B cell (primary cell): ENCODE measurements around the gene MCHR1. TPM values are rescaled to one million over a fixed set of nuclear protein-coding genes. Genes with fewer than 3 reads are reported as not detected.

Experiments
- ATAC-seq: fragments of 200-7000 bp; cut with Tn5 transposase; one replicate; pipeline ENCODE4 v1.10.0; 2021; ENCODE audit warnings: low read depth, mild to moderate bottlenecking, moderate number of reproducible peaks, moderate library complexity
- CTCF ChIA-PET: fragments of 350-600 bp; sonication (Branson Sonifier 250); formaldehyde crosslinking; loops from one replicate; lab custom pipeline; 2021; ENCODE audit warnings: antibody characterized with exemption, inconsistent platforms; lab: Charles Lee
- POLR2A ChIA-PET: fragments of 350-600 bp; sonication (Branson Sonifier 250); formaldehyde crosslinking; loops from one replicate; lab custom pipeline; 2021; ENCODE audit warnings: antibody characterized with exemption; lab: Charles Lee
- DNase-seq: peaks from one replicate; pipeline ENCODE4 v3.0.0; 2013
- H2AFZ ChIP-seq: 2 replicates; pipeline ENCODE4 v1.6.1; 2012; ENCODE audit warnings: mild to moderate bottlenecking, low read depth, low read length; ENCODE audit not compliant: insufficient read depth, poor library complexity, severe bottlenecking
- H3K27ac ChIP-seq, 2 donors: 1 replicate in 1 of 2; 2 replicates in 1 of 2; pipeline ENCODE4 v1.5.1; 2012 to 2013; ENCODE audit warnings: low read length in 2 of 2, mild to moderate bottlenecking in 2 of 2, moderate library complexity in 1 of 2
- H3K27me3 ChIP-seq, 4 experiments: fragments of 200-600 bp in 1 of 4; sonication (generic) in 1 of 4; replicated peaks in 1 of 4; 1 replicate in 2 of 4; 2 replicates in 2 of 4; pipeline versions ENCODE4 v1.6.1 to v1.7.0; 2013 to 2016; ENCODE audit warnings: low read length in 3 of 4, mild to moderate bottlenecking in 2 of 4, mixed read lengths in 1 of 4, moderate library complexity in 1 of 4; ENCODE audit not compliant: insufficient read depth in 4 of 4, control insufficient read depth in 3 of 4; ENCODE audit errors: control extremely low read depth in 1 of 4
- H3K36me3 ChIP-seq, 2 experiments: replicated peaks in 1 of 2; 1 replicate in 1 of 2; 2 replicates in 1 of 2; pipeline versions ENCODE4 v1.6.1 to v1.7.1; 2013; ENCODE audit warnings: low read length in 1 of 2; ENCODE audit not compliant: insufficient read depth in 2 of 2, control insufficient read depth in 1 of 2; ENCODE audit errors: control extremely low read depth in 1 of 2, extremely low read depth in 1 of 2
- H3K4me1 ChIP-seq, 2 donors: fragments of 200-600 bp in 1 of 2; sonication (generic) in 1 of 2; 1 replicate in 1 of 2; 2 replicates in 1 of 2; pipeline versions ENCODE4 v1.5.1 to v1.6.1; 2013 to 2017; ENCODE audit warnings: low read length in 2 of 2; ENCODE audit not compliant: control insufficient read depth in 2 of 2, insufficient read depth in 2 of 2
- H3K4me2 ChIP-seq: replicated peaks from 2 replicates; pipeline ENCODE3; 2012; ENCODE audit warnings: mild to moderate bottlenecking, low read depth, low read length; ENCODE audit not compliant: poor library complexity, severe bottlenecking
- H3K4me3 ChIP-seq, 5 experiments: fragments of 200-600 bp in 1 of 5; sonication (generic) in 1 of 5; 1 replicate in 3 of 5; 2 replicates in 2 of 5; pipeline versions ENCODE4 v1.5.1 to v1.7.0; 2011 to 2016; ENCODE audit warnings: low read length in 4 of 5, mild to moderate bottlenecking in 4 of 5, low read depth in 2 of 5, control low read depth in 1 of 5, moderate library complexity in 1 of 5; ENCODE audit not compliant: insufficient read depth in 1 of 5; ENCODE audit errors: control extremely low read depth in 1 of 5, extremely low read depth in 1 of 5
- H3K79me2 ChIP-seq: fragments of 200-600 bp; sonication (generic); one replicate; pipeline ENCODE4 v1.6.0; 2016; ENCODE audit warnings: low read length; ENCODE audit not compliant: control insufficient read depth, insufficient read depth
- H3K9ac ChIP-seq: fragments of 200-600 bp; sonication (generic); 2 replicates; pipeline ENCODE4 v1.6.1; 2017; ENCODE audit warnings: mild to moderate bottlenecking, low read length, moderate library complexity
- H3K9me3 ChIP-seq, 3 donors: one replicate each; pipeline versions ENCODE4 v1.6.1 to v1.7.1; 2013; ENCODE audit warnings: low read length in 2 of 3; ENCODE audit not compliant: control insufficient read depth in 2 of 3, insufficient read depth in 1 of 3; ENCODE audit errors: control extremely low read depth in 1 of 3
- H4K20me1 ChIP-seq: 2 replicates; pipeline ENCODE4 v1.6.0; 2012; ENCODE audit warnings: mild to moderate bottlenecking, low read length; ENCODE audit not compliant: insufficient read depth, control insufficient read depth, poor library complexity, severe bottlenecking
- H3K27ac Mint-ChIP-seq: one replicate; pipeline ENCODE4 v1.8.0; 2021; ENCODE audit warnings: mixed read lengths
- H3K27me3 Mint-ChIP-seq: one replicate; pipeline ENCODE4 v1.8.0; 2021; ENCODE audit warnings: mixed read lengths
- H3K4me1 Mint-ChIP-seq: one replicate; pipeline ENCODE4 v1.8.0; 2021; ENCODE audit warnings: mixed read lengths
- H3K4me3 Mint-ChIP-seq: one replicate; pipeline ENCODE4 v1.8.0; 2021; ENCODE audit warnings: mixed read lengths
- H3K9me3 Mint-ChIP-seq: one replicate; pipeline ENCODE4 v1.8.0; 2022; ENCODE audit warnings: mixed read lengths; ENCODE audit not compliant: insufficient read depth
- CTCF ChIP-seq: fragments of 200-600 bp; IDR thresholded peaks from one replicate; pipeline ENCODE4 v1.8.0; 2022; ENCODE audit warnings: antibody characterized with exemption, mild to moderate bottlenecking
- EZH2 ChIP-seq: IDR thresholded peaks from 2 replicates; pipeline ENCODE4 v1.6.1; 2012; ENCODE audit warnings: borderline replicate concordance, low read depth, mild to moderate bottlenecking, moderate library complexity, low read length; ENCODE audit not compliant: insufficient read depth, poor library complexity, severe bottlenecking
- WGBS: methylation state at CpG from one replicate; pipeline ENCODE4 v1.1.5; 2013; ENCODE audit warnings: missing lambda C conversion rate; ENCODE audit not compliant: insufficient coverage; 5-methylcytosine and 5-hydroxymethylcytosine counted together
- intact Hi-C: fragments of 100-400 bp; cut with micrococcal nuclease; formaldehyde crosslinking; loops from one replicate; pipeline ENCODE4 v1.10.0; 2022
- polyA plus RNA-seq: library from polyadenylated mRNA; depleted of rRNA; stranded (reverse); fragments of >200 nt; gene quantifications from 2 replicates; pipeline ENCODE4 v1.2.3, GENCODE V29; 2012
- total RNA-seq, 2 donors: library from RNA; stranded (reverse); fragments of 120-200 nt in 1 of 2; gene quantifications; 1 replicate in 1 of 2; 2 replicates in 1 of 2; pipeline versions ENCODE4 v1.2.3 to v1.2.4, GENCODE V29; 2013 to 2022

MCHR1 gene
- total and polyA plus RNA-seq, 2 donors (not counting 1 experiment from before 2014, with no cell fraction given) = not detected

- Histone ChIP-seq H3K27ac (no peak overlapping the region), H2AFZ (no peak overlapping the region), H3K4me2 (no peak overlapping the region), H3K9ac (no peak overlapping the region), H4K20me1 (no peaks in the 10 kb centered on the region), H3K36me3 (no peaks in the 10 kb centered on the region), H3K9me3 (no peaks in the 10 kb centered on the region), H3K4me1 (peaks cover 0 to 4% of the 10 kb centered on the region in 2 donors), H3K4me3 (no peak overlapping the region), H3K27me3 (no peaks in the 10 kb centered on the region), H3K79me2 (no peaks in the 10 kb centered on the region)
- Mint-ChIP-seq H3K4me1 (no peaks in the 10 kb centered on the region), H3K9me3 (no peaks in the 10 kb centered on the region), H3K27me3 (peaks cover 19% of the 10 kb centered on the region), H3K4me3 (no peak overlapping the region), H3K27ac (no peak overlapping the region)
- ATAC-seq = no peak
- DNase-seq = no peak
- CTCF ChIA-PET = no interaction called here
- POLR2A ChIA-PET = interaction anchor here (0.7 kb wide), 1 partner anchor 15 kb away, joined by 6 read pairs; no protein-coding TSS in a partner anchor
- intact Hi-C loops = no loop called here
- 13% methylated on average over 5 of the region's 6 CpGs for WGBS
- TF ChIP-seq EZH2 = no peak
- TF ChIP-seq CTCF = no peak
Observed at GRCh38 chr22:40721266-40721665, 42.0 kb downstream of the MCHR1 start.

DNA sequence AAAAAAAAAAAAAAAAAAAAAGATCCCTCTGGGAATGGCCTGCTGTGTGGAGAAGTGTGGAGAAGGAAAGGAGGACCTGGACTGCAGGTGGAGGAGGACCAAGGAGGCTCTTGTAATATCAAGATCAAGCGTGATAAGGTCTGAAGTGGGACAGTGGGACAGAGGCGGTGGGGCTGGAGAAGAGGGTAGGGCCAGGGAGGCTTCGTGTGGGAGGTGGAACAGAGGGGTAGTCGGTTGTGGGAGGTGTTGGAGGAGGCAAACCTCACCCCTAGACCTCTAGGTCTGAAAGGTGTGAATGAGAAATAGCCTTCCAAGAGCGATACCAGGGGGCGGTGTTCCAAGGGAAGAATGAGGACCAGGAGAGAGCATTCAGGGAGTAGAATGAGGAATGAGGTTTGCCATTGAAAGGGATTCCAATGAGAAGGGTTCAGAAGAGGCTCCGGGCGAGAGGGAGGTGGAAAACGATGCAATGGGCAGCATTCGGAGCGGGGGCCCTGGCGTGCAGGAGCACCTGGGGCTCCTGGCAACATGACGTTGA is 44.2 kb downstream of the MCHR1 start:
- H2AFZ ChIP-seq = no peak overlapping the region
- H3K9me3 Mint-ChIP-seq = no peaks in the 10 kb centered on the region
- H3K9me3 ChIP-seq = no peaks in the 10 kb centered on the region
- peaks cover 15% of the 10 kb centered on the region for H3K4me1 Mint-ChIP-seq
- no peak for TF ChIP-seq EZH2
- no peak for TF ChIP-seq CTCF
- intact Hi-C loops = no loop called here
- WGBS = 100% methylated on average over 6 of the region's 13 CpGs
- ChIA-PET POLR2A (interaction anchor here (0.7 kb wide), 1 partner anchor 18 kb away, joined by 14 read pairs; no protein-coding TSS in a partner anchor), CTCF (no interaction called here)
- no peak overlapping the region for H3K4me2 ChIP-seq
- H3K27ac Mint-ChIP-seq = no peak overlapping the region
- no peak overlapping the region for H3K27ac ChIP-seq
- no peaks in the 10 kb centered on the region for H4K20me1 ChIP-seq
- H3K79me2 ChIP-seq = no peaks in the 10 kb centered on the region
- peaks cover 18% of the 10 kb centered on the region for H3K27me3 Mint-ChIP-seq
- H3K27me3 ChIP-seq = no peaks in the 10 kb centered on the region
- no peaks in the 10 kb centered on the region for H3K36me3 ChIP-seq
- DNase-seq (no peak), ATAC-seq (no peak)
- no peak overlapping the region for H3K4me3 Mint-ChIP-seq
- H3K4me3 ChIP-seq = no peak overlapping the region
- H3K4me1 ChIP-seq = peaks cover 10 to 12% of the 10 kb centered on the region in 2 donors
- no peak overlapping the region for H3K9ac ChIP-seq
